Fibroblast of lung (primary cell): ENCODE measurements around the gene ITGB1.

Experiments
- EZH2 ChIP-seq: IDR thresholded peaks from 2 replicates; pipeline ENCODE4 v1.5.1; 2012; ENCODE audit warnings: low read length, control low read depth, mild to moderate bottlenecking; ENCODE audit errors: missing control alignments
- TF ChIP-seq, protein P1 (sequence below), 2 donors: IDR thresholded peaks in 1 of 2; conservative IDR thresholded peaks in 1 of 2; 1 replicate in 1 of 2; 2 replicates in 1 of 2; pipeline ENCODE4 v1.5.1; 2011 to 2012; ENCODE audit warnings: low read length in 2 of 2, control low read depth in 1 of 2, inconsistent platforms in 1 of 2, low read depth in 1 of 2, mild to moderate bottlenecking in 1 of 2

DNA sequence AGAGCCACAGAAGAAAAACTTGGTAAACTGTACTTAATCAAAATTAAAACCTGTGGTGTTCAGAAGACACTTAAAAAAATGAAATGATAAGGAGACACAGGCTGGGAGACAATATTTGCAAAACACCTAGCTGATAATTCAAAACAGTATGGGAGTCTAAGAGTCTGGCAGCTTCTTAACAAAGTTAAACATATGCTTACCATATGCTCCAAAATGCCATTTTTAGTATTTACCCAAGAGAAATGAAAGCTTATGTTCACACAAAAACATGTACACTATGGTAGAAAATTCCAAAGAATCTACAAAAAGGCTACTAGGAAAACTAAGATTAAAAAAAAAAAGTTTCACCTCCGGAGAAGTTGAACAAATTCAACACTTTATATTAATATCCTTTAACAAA is 48.6 kb downstream of the ITGB1 start:
- TF ChIP-seq, protein P1, sequence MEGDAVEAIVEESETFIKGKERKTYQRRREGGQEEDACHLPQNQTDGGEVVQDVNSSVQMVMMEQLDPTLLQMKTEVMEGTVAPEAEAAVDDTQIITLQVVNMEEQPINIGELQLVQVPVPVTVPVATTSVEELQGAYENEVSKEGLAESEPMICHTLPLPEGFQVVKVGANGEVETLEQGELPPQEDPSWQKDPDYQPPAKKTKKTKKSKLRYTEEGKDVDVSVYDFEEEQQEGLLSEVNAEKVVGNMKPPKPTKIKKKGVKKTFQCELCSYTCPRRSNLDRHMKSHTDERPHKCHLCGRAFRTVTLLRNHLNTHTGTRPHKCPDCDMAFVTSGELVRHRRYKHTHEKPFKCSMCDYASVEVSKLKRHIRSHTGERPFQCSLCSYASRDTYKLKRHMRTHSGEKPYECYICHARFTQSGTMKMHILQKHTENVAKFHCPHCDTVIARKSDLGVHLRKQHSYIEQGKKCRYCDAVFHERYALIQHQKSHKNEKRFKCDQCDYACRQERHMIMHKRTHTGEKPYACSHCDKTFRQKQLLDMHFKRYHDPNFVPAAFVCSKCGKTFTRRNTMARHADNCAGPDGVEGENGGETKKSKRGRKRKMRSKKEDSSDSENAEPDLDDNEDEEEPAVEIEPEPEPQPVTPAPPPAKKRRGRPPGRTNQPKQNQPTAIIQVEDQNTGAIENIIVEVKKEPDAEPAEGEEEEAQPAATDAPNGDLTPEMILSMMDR (conservative IDR thresholded peaks at IDR 0.05 in 1 of 2, IDR thresholded peaks at IDR 0.05 in 1 of 2; ENCODE audit: low read depth in 1 of 2, low read length in 2 of 2): no peak
- no peak for TF ChIP-seq EZH2
